K562 (cell line): ENCODE measurements around the gene COMP. TPM values are rescaled to one million over a fixed set of nuclear protein-coding genes. Genes with fewer than 3 reads are reported as not detected.

Source experiments
- ATF2 ChIP-seq: sonication (generic); formaldehyde crosslinking; IDR thresholded peaks from 2 replicates; pipeline ENCODE4 v1.8.1; 2022; ENCODE audit warnings: missing genetic modification reagents
- DACH1 ChIP-seq: fragments of 450-650 bp; IDR thresholded peaks from 2 replicates; pipeline ENCODE4 v1.6.1; 2018; ENCODE audit not compliant: partially characterized antibody
- ETV6 ChIP-seq, 3 experiments: fragments of 150-350 bp in 1 of 3; sonication (generic) in 1 of 3; formaldehyde crosslinking in 1 of 3; IDR thresholded peaks; 2 replicates each; pipeline versions ENCODE4 v1.6.1 to v1.8.0; 2014 to 2022; ENCODE audit warnings: borderline replicate concordance in 2 of 3, low read depth in 2 of 3, antibody characterized with exemption in 1 of 3, low read length in 1 of 3, mild to moderate bottlenecking in 1 of 3, missing genetic modification reagents in 1 of 3
- HDAC3 ChIP-seq: fragments of 450-650 bp; IDR thresholded peaks from 2 replicates; pipeline ENCODE4 v1.6.1; 2018; ENCODE audit warnings: borderline replicate concordance, mild to moderate bottlenecking, moderate library complexity; ENCODE audit not compliant: partially characterized antibody
- KAT7 ChIP-seq: sonication (generic); formaldehyde crosslinking; IDR thresholded peaks from 2 replicates; pipeline ENCODE4 v1.8.0; 2022; ENCODE audit warnings: missing genetic modification reagents, mild to moderate bottlenecking, borderline replicate concordance
- MYBL2 ChIP-seq, 2 experiments: fragments of 450-650 bp in 1 of 2; sonication (generic) in 1 of 2; formaldehyde crosslinking in 1 of 2; IDR thresholded peaks; 2 replicates each; pipeline versions ENCODE4 v1.6.1 to v1.8.1; 2017 to 2022; ENCODE audit warnings: borderline replicate concordance in 1 of 2, inconsistent platforms in 1 of 2, low read depth in 1 of 2, mild to moderate bottlenecking in 1 of 2, missing genetic modification reagents in 1 of 2, moderate library complexity in 1 of 2
- NCOA2 ChIP-seq, 2 experiments: fragments of 450-650 bp; IDR thresholded peaks; 2 replicates each; pipeline ENCODE4 v1.6.1; 2018; ENCODE audit warnings: mild to moderate bottlenecking in 2 of 2, moderate library complexity in 1 of 2; ENCODE audit not compliant: partially characterized antibody in 2 of 2
- NCOR1 ChIP-seq: fragments of 450-650 bp; IDR thresholded peaks from 2 replicates; pipeline ENCODE4 v1.6.1; 2016; ENCODE audit warnings: mild to moderate bottlenecking, moderate library complexity
- POLR2A ChIP-seq: fragments of 450-650 bp; conservative IDR thresholded peaks from 2 replicates; pipeline ENCODE4 v1.6.1; 2016
- RBFOX2 ChIP-seq: fragments of 200-400 bp; formaldehyde crosslinking; IDR thresholded peaks from 2 replicates; pipeline ENCODE4 v1.6.1; 2017; ENCODE audit warnings: low read depth, mild to moderate bottlenecking, low read length, moderate library complexity
- RBM17 ChIP-seq: fragments of 200-400 bp; formaldehyde crosslinking; IDR thresholded peaks from 2 replicates; pipeline ENCODE4 v1.6.1; 2017; ENCODE audit warnings: low read depth, mild to moderate bottlenecking, low read length, borderline replicate concordance
- RNF2 ChIP-seq: sonication (generic); IDR thresholded peaks from 2 replicates; pipeline ENCODE4 v1.6.1; 2016
- SRSF9 ChIP-seq: fragments of 200-400 bp; formaldehyde crosslinking; IDR thresholded peaks from 2 replicates; pipeline ENCODE4 v1.6.1; 2017; ENCODE audit warnings: low read depth, low read length, borderline replicate concordance
- XRCC3 ChIP-seq: fragments of 450-650 bp; IDR thresholded peaks from 2 replicates; pipeline ENCODE4 v1.6.1; 2017; ENCODE audit warnings: mild to moderate bottlenecking, moderate library complexity
- ZBTB1 ChIP-seq: sonication (generic); formaldehyde crosslinking; IDR thresholded peaks from 2 replicates; pipeline ENCODE4 v1.8.1; 2023; ENCODE audit warnings: missing genetic modification reagents, low read depth, mild to moderate bottlenecking, borderline replicate concordance
- ZFP91 ChIP-seq: sonication (generic); formaldehyde crosslinking; IDR thresholded peaks from 2 replicates; pipeline ENCODE4 v1.8.0; 2022; ENCODE audit warnings: mild to moderate bottlenecking, missing genetic modification reagents
- polyA plus RNA-seq, 8 experiments: library from polyadenylated mRNA; depleted of rRNA in 4 of 8; stranded (reverse) in 5 of 8; unstranded in 3 of 8; fragments of >200 nt; fragmentation: Nextera tagmentation in 2 of 8; fragmentation: Illumina TruSeq in 1 of 8; extraction: Ambion mirVana in 2 of 8; extraction: Trizol in 1 of 8; gene quantifications; 2 replicates each; pipeline versions ENCODE4 v1.2.1 to v1.2.3, GENCODE V29; 2011 to 2014; ENCODE audit warnings: inconsistent platforms in 1 of 8, missing spikeins in 1 of 8
- total RNA-seq, 7 experiments: library from RNA; depleted of rRNA in 6 of 7; stranded (reverse); fragments of >200 nt in 6 of 7; fragmentation: Illumina TruSeq in 2 of 7; extraction: Trizol in 2 of 7; gene quantifications; 2 replicates each; pipeline versions ENCODE4 v1.2.1 to v1.2.3, GENCODE V29; 2011 to 2021; ENCODE audit warnings: low replicate concordance in 1 of 7
- TF ChIP-seq, protein P1 (sequence below), 3 experiments: fragments of 200-800 bp in 1 of 3; sonication (Bioruptor generic) in 1 of 3; sonication (generic) in 1 of 3; formaldehyde crosslinking in 1 of 3; IDR thresholded peaks; 2 replicates each; pipeline versions ENCODE4 v1.6.1 to v1.8.0; 2016 to 2022; ENCODE audit warnings: mild to moderate bottlenecking in 2 of 3, missing compliant biosample characterization in 2 of 3, missing genetic modification characterization in 2 of 3, missing genetic modification reagents in 1 of 3

Gene COMP
- total and polyA plus RNA-seq, 9 of the 15 experiments (the other 6 are each of a cell fraction or from before 2014, with no cell fraction given): 0.07 TPM; not detected in 8

DNA sequence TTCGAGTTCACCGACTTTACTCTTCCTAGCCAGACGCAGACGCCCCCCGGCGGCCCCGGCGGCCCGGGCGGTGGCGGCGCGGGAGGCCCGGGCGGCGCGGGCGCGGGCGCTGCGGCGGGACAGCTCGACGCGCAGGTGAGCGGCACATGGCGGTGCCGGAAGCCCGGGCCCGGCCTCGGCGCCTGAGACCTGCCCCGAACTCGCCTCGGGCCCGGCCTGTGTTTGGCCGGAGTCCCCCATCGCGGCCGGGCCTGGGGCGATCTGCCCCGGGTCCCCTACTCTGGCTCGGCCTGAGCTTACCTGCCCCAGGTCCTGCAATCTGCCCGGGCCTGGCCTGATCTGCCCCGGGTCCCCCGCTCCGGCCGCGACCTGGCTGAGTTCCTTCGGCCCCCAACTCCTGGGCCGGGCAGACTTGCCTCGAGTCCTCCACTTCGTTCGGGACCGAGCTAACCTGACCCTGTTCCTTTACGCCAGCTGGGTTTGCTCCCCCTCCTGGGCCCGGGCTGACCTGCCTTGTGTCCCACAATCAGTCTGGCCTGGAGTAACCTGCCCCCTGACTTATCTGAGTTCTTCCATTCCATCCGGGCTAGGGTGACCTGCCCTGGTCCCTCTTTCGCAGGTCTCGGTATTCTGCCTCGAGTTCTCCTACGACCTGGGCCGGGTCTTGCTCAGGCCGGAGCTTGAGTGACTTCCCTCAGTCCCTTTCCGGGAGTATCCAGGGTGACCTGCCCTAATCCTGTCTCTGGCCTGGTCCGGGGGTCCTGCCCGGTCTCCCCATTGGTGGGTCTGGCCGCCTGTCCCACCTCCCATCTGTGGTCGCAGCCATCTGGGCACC, 41.4 kb upstream of the COMP start (continued):
- peak; percentile 13; the same call in 1 of the 2 replicates for TF ChIP-seq RBFOX2
- 0 out of 2 replicates have a peak, but pooled peaks have one; percentile 33 for TF ChIP-seq POLR2A
- TF ChIP-seq MYBL2 (IDR thresholded peaks at IDR 0.05; ENCODE audit: low read depth): no peak
- no peak for TF ChIP-seq MYBL2 (CRISPR knock-in tag; IDR thresholded peaks at IDR 0.05; ENCODE audit: borderline replicate concordance)
- TF ChIP-seq RBM17: no peak
- TF ChIP-seq ATF2: no peak
- no peak for TF ChIP-seq RNF2
- TF ChIP-seq NCOR1: peak; percentile 33
- 0 out of 2 replicates have a peak, but pooled peaks have one; percentile 92 for TF ChIP-seq KAT7
- no peak; the same call in 1 of the 2 replicates for TF ChIP-seq ZBTB1 (CRISPR knock-in tag)
- TF ChIP-seq, protein P1, sequence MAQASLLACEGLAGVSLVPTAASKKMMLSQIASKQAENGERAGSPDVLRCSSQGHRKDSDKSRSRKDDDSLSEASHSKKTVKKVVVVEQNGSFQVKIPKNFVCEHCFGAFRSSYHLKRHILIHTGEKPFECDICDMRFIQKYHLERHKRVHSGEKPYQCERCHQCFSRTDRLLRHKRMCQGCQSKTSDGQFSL (CRISPR knock-in tag; IDR thresholded peaks at IDR 0.05): 0 out of 2 replicates have a peak, but pooled peaks have one; percentile 19
- TF ChIP-seq, protein P1 (tag; IDR thresholded peaks at IDR 0.05): no peak
- no peak for TF ChIP-seq ZFP91
- TF ChIP-seq XRCC3: no peak
- TF ChIP-seq ETV6 (IDR thresholded peaks at IDR 0.05; ENCODE audit: borderline replicate concordance in 1 of 2, low read depth in 2 of 2, low read length in 1 of 2): no peak
- no peak for TF ChIP-seq ETV6 (CRISPR knock-in tag; IDR thresholded peaks at IDR 0.05; ENCODE audit: borderline replicate concordance)
- TF ChIP-seq DACH1: no peak
- no peak for TF ChIP-seq HDAC3
- TF ChIP-seq SRSF9: no peak
- TF ChIP-seq NCOA2 (IDR thresholded peaks at IDR 0.05; ENCODE audit: partially characterized antibody in 2 of 2): no peak
